ENCODE data around the gene PROZ. TPM values are rescaled to one million over a fixed set of nuclear protein-coding genes. Genes with fewer than 3 reads are reported as not detected.

PROZ gene
- total and polyA plus RNA-seq, 2 of the 13 experiments (the other 11 are each of a cell fraction or from before 2014, with no cell fraction given), result 5.6 to 22.5 TPM

DNA sequence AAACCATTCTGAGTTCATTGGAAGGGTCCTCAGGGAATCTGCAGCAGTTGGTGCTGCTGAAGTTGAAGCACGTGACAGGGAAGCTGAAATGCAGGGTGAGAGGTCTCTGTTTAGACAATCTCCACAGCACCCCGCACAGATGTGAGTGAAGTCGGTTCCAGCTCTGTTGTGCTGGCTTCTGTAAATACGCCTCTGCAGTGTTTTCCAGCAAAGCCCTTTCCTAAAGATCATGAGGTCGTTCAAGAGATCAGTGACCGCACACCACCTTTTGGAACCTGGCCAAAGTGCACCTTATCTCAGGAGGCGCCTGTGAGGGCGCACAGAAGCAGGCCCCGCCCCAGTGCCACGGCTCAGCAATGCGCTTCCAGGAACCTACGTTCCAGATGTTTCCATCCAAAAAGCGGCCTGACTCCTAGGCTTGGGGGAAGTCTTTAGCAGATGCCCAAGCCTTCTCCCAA is 61.7 kb downstream of the PROZ start (continued):
- TF ChIP-seq, protein P1, sequence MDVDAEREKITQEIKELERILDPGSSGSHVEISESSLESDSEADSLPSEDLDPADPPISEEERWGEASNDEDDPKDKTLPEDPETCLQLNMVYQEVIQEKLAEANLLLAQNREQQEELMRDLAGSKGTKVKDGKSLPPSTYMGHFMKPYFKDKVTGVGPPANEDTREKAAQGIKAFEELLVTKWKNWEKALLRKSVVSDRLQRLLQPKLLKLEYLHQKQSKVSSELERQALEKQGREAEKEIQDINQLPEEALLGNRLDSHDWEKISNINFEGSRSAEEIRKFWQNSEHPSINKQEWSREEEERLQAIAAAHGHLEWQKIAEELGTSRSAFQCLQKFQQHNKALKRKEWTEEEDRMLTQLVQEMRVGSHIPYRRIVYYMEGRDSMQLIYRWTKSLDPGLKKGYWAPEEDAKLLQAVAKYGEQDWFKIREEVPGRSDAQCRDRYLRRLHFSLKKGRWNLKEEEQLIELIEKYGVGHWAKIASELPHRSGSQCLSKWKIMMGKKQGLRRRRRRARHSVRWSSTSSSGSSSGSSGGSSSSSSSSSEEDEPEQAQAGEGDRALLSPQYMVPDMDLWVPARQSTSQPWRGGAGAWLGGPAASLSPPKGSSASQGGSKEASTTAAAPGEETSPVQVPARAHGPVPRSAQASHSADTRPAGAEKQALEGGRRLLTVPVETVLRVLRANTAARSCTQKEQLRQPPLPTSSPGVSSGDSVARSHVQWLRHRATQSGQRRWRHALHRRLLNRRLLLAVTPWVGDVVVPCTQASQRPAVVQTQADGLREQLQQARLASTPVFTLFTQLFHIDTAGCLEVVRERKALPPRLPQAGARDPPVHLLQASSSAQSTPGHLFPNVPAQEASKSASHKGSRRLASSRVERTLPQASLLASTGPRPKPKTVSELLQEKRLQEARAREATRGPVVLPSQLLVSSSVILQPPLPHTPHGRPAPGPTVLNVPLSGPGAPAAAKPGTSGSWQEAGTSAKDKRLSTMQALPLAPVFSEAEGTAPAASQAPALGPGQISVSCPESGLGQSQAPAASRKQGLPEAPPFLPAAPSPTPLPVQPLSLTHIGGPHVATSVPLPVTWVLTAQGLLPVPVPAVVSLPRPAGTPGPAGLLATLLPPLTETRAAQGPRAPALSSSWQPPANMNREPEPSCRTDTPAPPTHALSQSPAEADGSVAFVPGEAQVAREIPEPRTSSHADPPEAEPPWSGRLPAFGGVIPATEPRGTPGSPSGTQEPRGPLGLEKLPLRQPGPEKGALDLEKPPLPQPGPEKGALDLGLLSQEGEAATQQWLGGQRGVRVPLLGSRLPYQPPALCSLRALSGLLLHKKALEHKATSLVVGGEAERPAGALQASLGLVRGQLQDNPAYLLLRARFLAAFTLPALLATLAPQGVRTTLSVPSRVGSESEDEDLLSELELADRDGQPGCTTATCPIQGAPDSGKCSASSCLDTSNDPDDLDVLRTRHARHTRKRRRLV (CRISPR knock-in tag; IDR thresholded peaks at IDR 0.05), result peak; percentile 61; the same call in 1 of the 2 replicates
- peak; percentile 88 for TF ChIP-seq RARA (CRISPR knock-in tag; IDR thresholded peaks at IDR 0.05)
- TF ChIP-seq PITX1 (CRISPR knock-in tag; IDR thresholded peaks at IDR 0.05), result peak; percentile 90
- peak; percentile 95 for TF ChIP-seq HNF4A (CRISPR knock-in tag; IDR thresholded peaks at IDR 0.05)

- WGBS (ENCODE audit: low lambda C conversion rate), result 98% methylated on average over 7 of the region's 7 CpGs
- TF ChIP-seq ZNF790 (CRISPR knock-in tag; IDR thresholded peaks at IDR 0.05; ENCODE audit: borderline replicate concordance) (no peak), CCAR2 (optimal IDR thresholded peaks at IDR 0.05; ENCODE audit: low read depth, low read length) (no peak), ZFP36 (IDR thresholded peaks at IDR 0.05; ENCODE audit: borderline replicate concordance, low read depth, low read length, partially characterized antibody) (no peak), HOXA3 (CRISPR knock-in tag; IDR thresholded peaks at IDR 0.05) (peak; percentile 36; the same call in 1 of the 2 replicates), SMC3 (IDR thresholded peaks at IDR 0.05; ENCODE audit: low read length) (0 out of 2 replicates have a peak, but pooled peaks have one; percentile 2), ZNF124 (CRISPR knock-in tag; IDR thresholded peaks at IDR 0.05) (no peak), JUND (CRISPR knock-in tag; IDR thresholded peaks at IDR 0.05) (no peak), RBM22 (optimal IDR thresholded peaks at IDR 0.05; ENCODE audit: low read length) (peak; percentile 65), EZH2 (conservative IDR thresholded peaks at IDR 0.05; ENCODE audit: low read depth, low read length) (no peak), ZNF253 (CRISPR knock-in tag; IDR thresholded peaks at IDR 0.05; ENCODE audit: borderline replicate concordance) (no peak), TOE1 (CRISPR knock-in tag; IDR thresholded peaks at IDR 0.05) (no peak), ZNF607 (CRISPR knock-in tag; IDR thresholded peaks at IDR 0.05; ENCODE audit: borderline replicate concordance) (no peak), MYNN (CRISPR knock-in tag; IDR thresholded peaks at IDR 0.05; ENCODE audit: low read depth) (no peak), RAD21 (CRISPR knock-in tag; IDR thresholded peaks at IDR 0.05) (peak; percentile 49; the same call in 1 of the 2 replicates), ARHGAP35 (CRISPR knock-in tag; IDR thresholded peaks at IDR 0.05; ENCODE audit: borderline replicate concordance) (no peak)
Measured at GRCh38 chr13:113220877-113221276, 62.4 kb downstream of the PROZ start.

More at GRCh38 chr13:113220877-113221276, 62.4 kb downstream of the PROZ start:
- Histone ChIP-seq H3K36me3 (replicated peaks in 1 of 2; ENCODE audit: control insufficient read depth in 1 of 2, insufficient read depth in 2 of 2, low read length in 2 of 2) (peaks cover 29 to 65% of the 10 kb centered on the region in 2 experiments), H3K4me1 (ENCODE audit: insufficient read depth, low read length) (peaks cover 51% of the 10 kb centered on the region), H3K27ac (ENCODE audit: extremely low read length, insufficient read depth, low read length) (peak overlapping the region; percentile 57), H3K9ac (ENCODE audit: insufficient read depth, low read depth, low read length) (no peak overlapping the region), H3K4me2 (ENCODE audit: low read depth, low read length) (no peak overlapping the region), H2AFZ (ENCODE audit: low read length) (no peak overlapping the region), H3K27me3 (ENCODE audit: control insufficient read depth in 1 of 2, insufficient read depth in 2 of 2, low read length in 2 of 2) (no peaks in the 10 kb centered on the region), H3K4me3 (replicated peaks in 1 of 3; ENCODE audit: insufficient read depth in 1 of 3, low read depth in 2 of 3, low read length in 3 of 3) (no peak overlapping the region), H3K79me2 (ENCODE audit: insufficient read depth, low read length) (peaks cover 84% of the 10 kb centered on the region), H4K20me1 (ENCODE audit: insufficient read depth, low read length) (peaks cover 39% of the 10 kb centered on the region), H3K9me3 (ENCODE audit: low read length) (no peaks in the 10 kb centered on the region)
- DNase-seq (ENCODE audit: low spot score) (no peak), ATAC-seq (peak; percentile 59), FAIRE-seq (no peak)
- intact Hi-C loops (cut with micrococcal nuclease; ENCODE audit: unreplicated experiment), result loop anchor here (2.0 kb wide), 1 partner anchor 186 kb away; no protein-coding TSS in a partner anchor
- in situ Hi-C loops (cut with HindIII; ENCODE audit: extremely low pct_ligation_motif_present, low pct_unique_long_range_greater_than_20kb), result no loop called here
- POLR2A ChIA-PET, result no interaction called here
- no TSS peak for BruUV-seq (replicated peaks)
- CTCF ChIA-PET (ENCODE audit: low intra/inter-chr PET ratio, low total read pairs), result interaction anchor here (1.1 kb wide), 1 partner anchor 186 kb away, joined by 5 read pairs; no protein-coding TSS in a partner anchor

Measured in HepG2 (cell line).